Ishikawa (cell line): Measurements from ENCODE around the gene GABRG3.

Experiments
- CEBPB ChIP-seq: IDR thresholded peaks from 2 replicates; pipeline ENCODE4 v1.6.1; 2012
- CREB1 ChIP-seq: IDR thresholded peaks from 2 replicates; pipeline ENCODE4 v1.6.1; 2012; ENCODE audit warnings: low read depth
- EGR1 ChIP-seq: IDR thresholded peaks from 2 replicates; pipeline ENCODE4 v1.6.1; 2012
- EP300 ChIP-seq: IDR thresholded peaks from 2 replicates; pipeline ENCODE4 v1.6.1; 2012; ENCODE audit warnings: borderline replicate concordance
- FOXM1 ChIP-seq: IDR thresholded peaks from 2 replicates; pipeline ENCODE4 v1.6.1; 2012; ENCODE audit warnings: low read depth, borderline replicate concordance
- RAD21 ChIP-seq: IDR thresholded peaks from 2 replicates; pipeline ENCODE4 v1.6.1; 2012; ENCODE audit warnings: low read depth
- TAF1 ChIP-seq: IDR thresholded peaks from 2 replicates; pipeline ENCODE4 v1.6.1; 2012; ENCODE audit warnings: low read depth, mild to moderate bottlenecking
- TEAD4 ChIP-seq: IDR thresholded peaks from 2 replicates; pipeline ENCODE4 v1.6.1; 2012
- USF1 ChIP-seq: IDR thresholded peaks from 2 replicates; pipeline ENCODE4 v1.6.1; 2012
- YY1 ChIP-seq: IDR thresholded peaks from 2 replicates; pipeline ENCODE4 v1.6.1; 2012; ENCODE audit warnings: low read depth
- TF ChIP-seq, protein P1 (sequence below): IDR thresholded peaks from 2 replicates; pipeline ENCODE4 v1.6.1; 2012; ENCODE audit warnings: low read depth, mild to moderate bottlenecking
- TF ChIP-seq, protein P2 (sequence below): IDR thresholded peaks from 2 replicates; pipeline ENCODE4 v1.6.1; 2012

DNA sequence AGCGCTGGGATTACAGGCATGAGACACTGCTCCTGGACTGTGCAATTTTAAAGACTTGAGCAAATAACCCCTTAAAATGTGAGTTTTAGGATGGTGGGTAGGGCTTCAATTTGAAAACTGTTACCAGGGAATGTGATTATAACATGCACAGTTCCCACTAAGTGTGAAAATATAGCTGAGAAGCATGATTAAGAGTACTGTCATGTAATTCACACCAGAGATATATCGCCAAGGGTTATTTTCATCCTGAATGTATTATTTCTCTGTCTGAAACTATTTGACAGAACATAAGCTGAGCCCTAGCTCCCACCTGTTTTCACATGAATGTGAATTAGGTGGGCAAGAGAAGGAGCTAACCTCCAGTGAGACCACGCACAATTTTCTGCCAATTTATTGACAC is 457.2 kb downstream of the GABRG3 start:
- no peak for TF ChIP-seq RAD21
- no peak for TF ChIP-seq CEBPB
- TF ChIP-seq, protein P1, sequence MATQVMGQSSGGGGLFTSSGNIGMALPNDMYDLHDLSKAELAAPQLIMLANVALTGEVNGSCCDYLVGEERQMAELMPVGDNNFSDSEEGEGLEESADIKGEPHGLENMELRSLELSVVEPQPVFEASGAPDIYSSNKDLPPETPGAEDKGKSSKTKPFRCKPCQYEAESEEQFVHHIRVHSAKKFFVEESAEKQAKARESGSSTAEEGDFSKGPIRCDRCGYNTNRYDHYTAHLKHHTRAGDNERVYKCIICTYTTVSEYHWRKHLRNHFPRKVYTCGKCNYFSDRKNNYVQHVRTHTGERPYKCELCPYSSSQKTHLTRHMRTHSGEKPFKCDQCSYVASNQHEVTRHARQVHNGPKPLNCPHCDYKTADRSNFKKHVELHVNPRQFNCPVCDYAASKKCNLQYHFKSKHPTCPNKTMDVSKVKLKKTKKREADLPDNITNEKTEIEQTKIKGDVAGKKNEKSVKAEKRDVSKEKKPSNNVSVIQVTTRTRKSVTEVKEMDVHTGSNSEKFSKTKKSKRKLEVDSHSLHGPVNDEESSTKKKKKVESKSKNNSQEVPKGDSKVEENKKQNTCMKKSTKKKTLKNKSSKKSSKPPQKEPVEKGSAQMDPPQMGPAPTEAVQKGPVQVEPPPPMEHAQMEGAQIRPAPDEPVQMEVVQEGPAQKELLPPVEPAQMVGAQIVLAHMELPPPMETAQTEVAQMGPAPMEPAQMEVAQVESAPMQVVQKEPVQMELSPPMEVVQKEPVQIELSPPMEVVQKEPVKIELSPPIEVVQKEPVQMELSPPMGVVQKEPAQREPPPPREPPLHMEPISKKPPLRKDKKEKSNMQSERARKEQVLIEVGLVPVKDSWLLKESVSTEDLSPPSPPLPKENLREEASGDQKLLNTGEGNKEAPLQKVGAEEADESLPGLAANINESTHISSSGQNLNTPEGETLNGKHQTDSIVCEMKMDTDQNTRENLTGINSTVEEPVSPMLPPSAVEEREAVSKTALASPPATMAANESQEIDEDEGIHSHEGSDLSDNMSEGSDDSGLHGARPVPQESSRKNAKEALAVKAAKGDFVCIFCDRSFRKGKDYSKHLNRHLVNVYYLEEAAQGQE: no peak
- TF ChIP-seq, protein P2, sequence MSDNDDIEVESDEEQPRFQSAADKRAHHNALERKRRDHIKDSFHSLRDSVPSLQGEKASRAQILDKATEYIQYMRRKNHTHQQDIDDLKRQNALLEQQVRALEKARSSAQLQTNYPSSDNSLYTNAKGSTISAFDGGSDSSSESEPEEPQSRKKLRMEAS: no peak
- no peak for TF ChIP-seq FOXM1
- TF ChIP-seq YY1: no peak
- no peak for TF ChIP-seq EP300
- no peak for TF ChIP-seq USF1
- TF ChIP-seq TAF1: no peak
- TF ChIP-seq EGR1: no peak
- no peak for TF ChIP-seq TEAD4
- no peak for TF ChIP-seq CREB1
